ENCODE data around the gene LARP6.
A peak's percentile ranks its signal among the peaks of the same experiment; 100 is the strongest.

The LARP6 gene

DNA sequence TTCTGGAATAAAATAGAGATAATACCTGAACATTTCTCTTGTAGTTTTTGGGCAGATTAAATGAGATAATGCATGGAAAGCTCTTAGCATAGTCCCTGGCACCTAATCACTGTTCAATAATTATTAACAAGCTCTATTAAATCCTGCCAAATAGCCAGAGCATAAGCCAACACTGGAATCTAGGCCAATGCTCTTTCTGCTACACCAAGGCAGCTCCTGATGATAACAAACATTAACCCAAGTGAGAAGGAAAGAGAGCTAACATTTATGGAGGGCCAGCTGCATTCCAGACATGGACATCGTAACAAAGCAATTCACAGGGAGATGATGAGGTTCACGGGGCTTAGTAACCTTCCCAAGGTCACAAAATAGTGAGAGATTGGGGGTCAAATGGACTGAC is 23.3 kb downstream of the LARP6 start:
- WGBS (ENCODE audit: insufficient coverage) = 50% methylated on average over 2 of the region's 2 CpGs
- Histone ChIP-seq H3K9me3 (ENCODE audit: control extremely low read depth in 1 of 5, control insufficient read depth in 4 of 5, insufficient read depth in 2 of 5, low read depth in 1 of 5, low read length in 4 of 5) (no peaks in the 10 kb centered on the region), H3K4me3 (ENCODE audit: control insufficient read depth in 1 of 7, extremely low read depth in 1 of 7, insufficient read depth in 4 of 7, low read depth in 2 of 7, low read length in 6 of 7) (no peak overlapping the region), H3K36me3 (ENCODE audit: control insufficient read depth in 4 of 4, insufficient read depth in 4 of 4, low read length in 3 of 4) (no peaks in the 10 kb centered on the region), H3K27me3 (replicated peaks in 2 of 5; ENCODE audit: control insufficient read depth in 4 of 5, insufficient read depth in 5 of 5, low read length in 4 of 5) (peaks cover 0 to 2% (median 0%) of the 10 kb centered on the region in 5 experiments), H3K27ac (ENCODE audit: insufficient read depth in 1 of 2, low read depth in 1 of 2, low read length in 2 of 2, poor library complexity in 1 of 2, severe bottlenecking in 2 of 2) (no peak overlapping the region), H3K4me1 (ENCODE audit: control extremely low read depth in 1 of 4, control insufficient read depth in 4 of 4, insufficient read depth in 4 of 4, low read length in 3 of 4) (peaks cover 0 to 7% (median 4%) of the 10 kb centered on the region in 4 experiments)
- CTCF ChIA-PET = interaction anchor here (1.7 kb wide), 1 partner anchor 10 kb away, joined by 4 read pairs; no protein-coding TSS in a partner anchor
- DNase-seq = no peak
- POLR2A ChIA-PET = no interaction called here

DNA sequence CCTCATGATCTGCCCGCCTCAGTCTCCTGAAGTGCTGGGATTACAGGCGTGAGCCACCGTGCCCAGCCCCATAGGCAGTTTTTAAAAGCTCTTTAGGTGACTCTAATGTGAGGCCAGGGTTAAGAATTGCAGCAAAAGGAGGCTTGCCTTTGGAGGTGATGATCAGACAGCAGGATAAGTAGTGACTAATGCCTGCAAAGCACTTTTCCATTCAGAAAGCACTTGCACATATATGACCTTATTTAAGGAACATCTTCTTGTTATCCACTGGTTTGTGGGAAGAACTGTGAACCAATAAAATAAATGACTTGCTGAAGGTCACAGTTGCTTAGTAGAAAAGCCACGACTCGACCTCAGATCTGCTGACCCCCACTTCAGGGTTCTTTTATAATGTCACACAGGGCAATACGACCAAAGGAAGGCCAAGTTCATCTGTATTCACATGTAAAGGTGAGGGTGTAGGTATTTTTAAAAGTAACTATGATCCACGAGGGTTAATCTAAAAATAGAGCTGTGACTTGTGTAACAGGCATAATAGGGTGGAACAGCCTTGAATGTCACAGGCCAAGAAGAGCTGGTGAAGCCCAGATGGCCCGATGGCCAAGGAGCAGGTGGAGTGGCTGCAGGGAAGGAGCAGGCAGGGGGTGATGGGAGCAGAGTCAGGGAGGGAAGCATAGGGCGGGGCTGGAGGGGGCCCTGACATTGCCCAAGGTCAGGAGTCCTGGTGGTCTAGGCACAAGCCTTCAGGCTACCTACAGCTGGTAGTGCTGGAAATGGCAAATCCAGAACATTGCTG is 24.4 kb downstream of the LARP6 start:
- WGBS (ENCODE audit: insufficient coverage) = 83% methylated on average over 8 of the region's 9 CpGs
- Histone ChIP-seq H3K36me3 (ENCODE audit: control insufficient read depth in 4 of 4, insufficient read depth in 4 of 4, low read length in 3 of 4) (no peaks in the 10 kb centered on the region), H3K27me3 (replicated peaks in 2 of 5; ENCODE audit: control insufficient read depth in 4 of 5, insufficient read depth in 5 of 5, low read length in 4 of 5) (peaks cover 0 to 2% (median 0%) of the 10 kb centered on the region in 5 experiments), H3K4me1 (ENCODE audit: control extremely low read depth in 1 of 4, control insufficient read depth in 4 of 4, insufficient read depth in 4 of 4, low read length in 3 of 4) (peaks cover 0 to 7% (median 5%) of the 10 kb centered on the region in 4 experiments), H3K4me3 (ENCODE audit: control insufficient read depth in 1 of 7, extremely low read depth in 1 of 7, insufficient read depth in 4 of 7, low read depth in 2 of 7, low read length in 6 of 7) (no peak overlapping the region), H3K27ac (ENCODE audit: insufficient read depth in 1 of 2, low read depth in 1 of 2, low read length in 2 of 2, poor library complexity in 1 of 2, severe bottlenecking in 2 of 2) (no peak overlapping the region), H3K9me3 (ENCODE audit: control extremely low read depth in 1 of 5, control insufficient read depth in 4 of 5, insufficient read depth in 2 of 5, low read depth in 1 of 5, low read length in 4 of 5) (no peaks in the 10 kb centered on the region)
- no peak for DNase-seq
- CTCF ChIA-PET = no interaction called here
- POLR2A ChIA-PET = no interaction called here

DNA sequence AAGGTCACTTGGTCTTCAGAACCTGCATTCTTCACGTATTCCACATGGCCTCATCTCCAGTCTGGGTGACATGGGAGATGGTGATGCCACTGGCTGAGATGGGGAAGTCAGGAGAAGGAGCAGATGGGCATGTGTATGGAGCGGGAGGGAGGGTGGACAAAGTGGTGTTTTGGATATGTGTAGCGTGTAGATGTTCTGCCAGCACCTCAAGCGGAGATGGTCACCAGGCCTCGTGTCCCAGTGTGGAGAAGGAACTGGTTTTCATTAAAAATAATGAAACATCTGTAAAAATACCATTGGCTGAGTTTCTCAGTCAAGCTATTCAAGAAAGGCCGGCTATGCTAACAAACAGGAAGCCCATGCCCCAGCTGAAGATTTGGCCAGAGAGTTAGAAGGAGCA is 26.2 kb downstream of the LARP6 start:
- peaks cover 0 to 7% (median 5%) of the 10 kb centered on the region in 4 experiments for H3K4me1 ChIP-seq (ENCODE audit: control extremely low read depth in 1 of 4, control insufficient read depth in 4 of 4, insufficient read depth in 4 of 4, low read length in 3 of 4)
- no peak for DNase-seq
- ChIA-PET CTCF (interaction anchor here (1.4 kb wide), 1 partner anchor 15 kb away, joined by 4 read pairs; no protein-coding TSS in a partner anchor), POLR2A (no interaction called here)
- no peaks in the 10 kb centered on the region for H3K9me3 ChIP-seq (ENCODE audit: control extremely low read depth in 1 of 5, control insufficient read depth in 4 of 5, insufficient read depth in 2 of 5, low read depth in 1 of 5, low read length in 4 of 5)
- WGBS (ENCODE audit: insufficient coverage) = 90% methylated on average over 4 of the region's 6 CpGs
- peaks cover 0 to 5% (median 0%) of the 10 kb centered on the region in 5 experiments for H3K27me3 ChIP-seq (replicated peaks in 2 of 5; ENCODE audit: control insufficient read depth in 4 of 5, insufficient read depth in 5 of 5, low read length in 4 of 5)
- H3K36me3 ChIP-seq (ENCODE audit: control insufficient read depth in 4 of 4, insufficient read depth in 4 of 4, low read length in 3 of 4) = no peaks in the 10 kb centered on the region
- no peak overlapping the region for H3K27ac ChIP-seq (ENCODE audit: insufficient read depth in 1 of 2, low read depth in 1 of 2, low read length in 2 of 2, poor library complexity in 1 of 2, severe bottlenecking in 2 of 2)
- H3K4me3 ChIP-seq (ENCODE audit: control insufficient read depth in 1 of 7, extremely low read depth in 1 of 7, insufficient read depth in 4 of 7, low read depth in 2 of 7, low read length in 6 of 7) = no peak overlapping the region

DNA sequence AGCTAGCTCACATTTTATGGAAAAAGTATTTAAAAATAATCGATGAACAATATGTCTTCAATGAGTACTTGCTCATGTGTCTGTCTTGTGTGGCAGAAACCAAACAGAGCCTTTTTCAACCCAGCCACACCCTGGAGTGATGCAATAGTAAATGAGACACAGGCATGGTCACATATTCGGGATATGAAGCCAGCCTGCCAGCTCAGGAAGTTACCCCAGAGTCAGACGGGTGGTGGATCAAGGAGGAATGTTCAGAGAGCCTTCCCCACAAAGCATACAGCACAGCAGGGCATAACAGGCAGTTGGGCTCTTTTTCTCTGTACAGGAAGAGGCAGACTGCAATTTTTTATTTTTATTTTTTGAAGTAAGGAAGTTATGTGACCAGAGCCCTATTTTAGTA is 27.3 kb downstream of the LARP6 start:
- Histone ChIP-seq H3K36me3 (ENCODE audit: control insufficient read depth in 4 of 4, insufficient read depth in 4 of 4, low read length in 3 of 4) (no peaks in the 10 kb centered on the region), H3K27me3 (replicated peaks in 2 of 5; ENCODE audit: control insufficient read depth in 4 of 5, insufficient read depth in 5 of 5, low read length in 4 of 5) (peaks cover 0 to 5% (median 0%) of the 10 kb centered on the region in 5 experiments), H3K4me1 (ENCODE audit: control extremely low read depth in 1 of 4, control insufficient read depth in 4 of 4, insufficient read depth in 4 of 4, low read length in 3 of 4) (peaks cover 0 to 7% (median 5%) of the 10 kb centered on the region in 4 experiments), H3K27ac (ENCODE audit: insufficient read depth in 1 of 2, low read depth in 1 of 2, low read length in 2 of 2, poor library complexity in 1 of 2, severe bottlenecking in 2 of 2) (no peak overlapping the region), H3K4me3 (ENCODE audit: control insufficient read depth in 1 of 7, extremely low read depth in 1 of 7, insufficient read depth in 4 of 7, low read depth in 2 of 7, low read length in 6 of 7) (no peak overlapping the region), H3K9me3 (ENCODE audit: control extremely low read depth in 1 of 5, control insufficient read depth in 4 of 5, insufficient read depth in 2 of 5, low read depth in 1 of 5, low read length in 4 of 5) (no peaks in the 10 kb centered on the region)
- ChIA-PET CTCF (interaction anchor here (0.8 to 1.7 kb wide), 2 partner anchors 14 to 15 kb away, joined by 3 to 4 read pairs; no protein-coding TSS in a partner anchor), POLR2A (no interaction called here)
- peak in 1 of 3 donors; percentile 21 for DNase-seq
- WGBS (ENCODE audit: insufficient coverage) = 29% methylated on average over 3 of the region's 3 CpGs

DNA sequence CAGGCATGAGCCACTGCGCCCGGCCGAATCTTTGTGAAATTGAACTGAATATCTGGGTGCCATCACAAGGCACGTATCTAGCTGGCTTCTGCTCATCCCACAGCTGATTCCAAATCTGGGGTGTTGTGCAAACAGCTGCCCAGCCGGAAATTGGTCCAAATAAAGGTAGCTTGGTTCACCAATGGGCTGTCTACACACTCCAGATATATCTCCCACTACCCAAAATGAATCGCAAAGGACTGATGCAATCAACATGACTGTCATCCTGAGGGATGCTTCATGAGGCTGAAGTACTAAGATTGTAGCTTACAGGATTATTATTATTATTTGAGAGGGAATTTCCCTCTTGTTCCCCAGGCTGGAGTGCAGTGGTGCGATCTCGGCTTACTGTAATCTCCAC is 28.1 kb downstream of the LARP6 start:
- ChIA-PET POLR2A (no interaction called here), CTCF (interaction anchor here (0.7 to 2.3 kb wide), 8 partner anchors 10 to 168 kb away, joined by 3 to 8 read pairs (median 4); no protein-coding TSS in a partner anchor)
- DNase-seq = no peak
- Histone ChIP-seq H3K4me1 (ENCODE audit: control extremely low read depth in 1 of 4, control insufficient read depth in 4 of 4, insufficient read depth in 4 of 4, low read length in 3 of 4) (peaks cover 0 to 7% (median 5%) of the 10 kb centered on the region in 4 experiments), H3K36me3 (ENCODE audit: control insufficient read depth in 4 of 4, insufficient read depth in 4 of 4, low read length in 3 of 4) (no peaks in the 10 kb centered on the region), H3K27ac (ENCODE audit: insufficient read depth in 1 of 2, low read depth in 1 of 2, low read length in 2 of 2, poor library complexity in 1 of 2, severe bottlenecking in 2 of 2) (no peak overlapping the region), H3K9me3 (ENCODE audit: control extremely low read depth in 1 of 5, control insufficient read depth in 4 of 5, insufficient read depth in 2 of 5, low read depth in 1 of 5, low read length in 4 of 5) (no peaks in the 10 kb centered on the region), H3K4me3 (ENCODE audit: control insufficient read depth in 1 of 7, extremely low read depth in 1 of 7, insufficient read depth in 4 of 7, low read depth in 2 of 7, low read length in 6 of 7) (no peak overlapping the region), H3K27me3 (replicated peaks in 2 of 5; ENCODE audit: control insufficient read depth in 4 of 5, insufficient read depth in 5 of 5, low read length in 4 of 5) (peaks cover 0 to 5% (median 0%) of the 10 kb centered on the region in 5 experiments)
- 97% methylated on average over 7 of the region's 8 CpGs for WGBS (ENCODE audit: insufficient coverage)

DNA sequence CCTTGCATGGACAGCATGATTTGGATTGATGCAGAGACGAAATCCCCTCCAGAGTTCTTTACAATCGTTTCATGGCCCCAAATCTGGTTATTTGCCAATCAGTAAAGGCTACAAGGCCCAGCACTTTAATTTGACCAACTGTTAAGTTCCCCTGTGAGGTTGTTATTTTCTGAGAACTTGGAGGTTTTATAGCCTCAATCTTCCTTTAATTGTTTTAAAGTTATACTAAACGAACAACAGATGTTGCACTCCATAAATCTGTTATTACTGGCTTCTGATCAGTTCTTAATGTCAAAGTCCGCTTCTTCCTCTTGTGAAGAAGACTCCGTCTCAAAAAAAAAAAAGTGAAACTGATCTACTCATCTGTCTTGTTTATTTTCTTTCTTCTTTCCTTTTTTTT is 30.8 kb downstream of the LARP6 start:
- POLR2A ChIA-PET = no interaction called here

DNA sequence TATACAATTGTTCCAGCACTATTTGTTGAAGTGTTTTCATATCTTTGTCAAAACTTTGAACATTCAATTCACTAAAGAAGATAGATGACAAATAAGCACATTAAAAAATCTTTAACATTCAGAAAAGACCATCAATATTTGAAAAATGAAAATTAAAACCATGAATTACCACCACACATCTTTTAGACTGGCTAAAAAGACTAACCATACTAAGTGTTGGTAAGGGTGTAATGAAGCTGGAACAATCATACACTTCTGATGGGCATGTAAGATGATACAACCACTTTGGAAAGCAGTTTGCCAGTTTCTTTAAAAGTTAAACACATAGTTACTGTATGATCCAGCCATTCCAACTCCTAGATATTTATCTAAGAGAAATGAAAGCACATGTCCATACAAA is 33.7 kb downstream of the LARP6 start:
- CTCF ChIA-PET = no interaction called here
- no peaks in the 10 kb centered on the region for H3K36me3 ChIP-seq (ENCODE audit: control insufficient read depth in 4 of 4, insufficient read depth in 4 of 4, low read length in 3 of 4)
- H3K4me3 ChIP-seq (ENCODE audit: control insufficient read depth in 1 of 7, extremely low read depth in 1 of 7, insufficient read depth in 4 of 7, low read depth in 2 of 7, low read length in 6 of 7) = no peak overlapping the region
- H3K4me1 ChIP-seq (ENCODE audit: control extremely low read depth in 1 of 4, control insufficient read depth in 4 of 4, insufficient read depth in 4 of 4, low read length in 3 of 4) = peaks cover 3 to 11% (median 9%) of the 10 kb centered on the region in 4 experiments
- peaks cover 0 to 4% (median 0%) of the 10 kb centered on the region in 5 experiments for H3K9me3 ChIP-seq (ENCODE audit: control extremely low read depth in 1 of 5, control insufficient read depth in 4 of 5, insufficient read depth in 2 of 5, low read depth in 1 of 5, low read length in 4 of 5)
- POLR2A ChIA-PET = no interaction called here
- peaks cover 0 to 3% (median 0%) of the 10 kb centered on the region in 5 experiments for H3K27me3 ChIP-seq (replicated peaks in 2 of 5; ENCODE audit: control insufficient read depth in 4 of 5, insufficient read depth in 5 of 5, low read length in 4 of 5)
- no peak for DNase-seq
- no peak overlapping the region for H3K27ac ChIP-seq (ENCODE audit: insufficient read depth in 1 of 2, low read depth in 1 of 2, low read length in 2 of 2, poor library complexity in 1 of 2, severe bottlenecking in 2 of 2)

More for the DNA sequence above, 30.8 kb downstream of the LARP6 start:
- H3K9me3 ChIP-seq (ENCODE audit: control extremely low read depth in 1 of 5, control insufficient read depth in 4 of 5, insufficient read depth in 2 of 5, low read depth in 1 of 5, low read length in 4 of 5) = peaks cover 0 to 4% (median 0%) of the 10 kb centered on the region in 5 experiments
- WGBS (ENCODE audit: insufficient coverage) = 93% methylated on average over 3 of the region's 5 CpGs
- no peak overlapping the region for H3K27ac ChIP-seq (ENCODE audit: insufficient read depth in 1 of 2, low read depth in 1 of 2, low read length in 2 of 2, poor library complexity in 1 of 2, severe bottlenecking in 2 of 2)
- peaks cover 0 to 3% (median 0%) of the 10 kb centered on the region in 5 experiments for H3K27me3 ChIP-seq (replicated peaks in 2 of 5; ENCODE audit: control insufficient read depth in 4 of 5, insufficient read depth in 5 of 5, low read length in 4 of 5)
- CTCF ChIA-PET = no interaction called here
- no peaks in the 10 kb centered on the region for H3K36me3 ChIP-seq (ENCODE audit: control insufficient read depth in 4 of 4, insufficient read depth in 4 of 4, low read length in 3 of 4)
- DNase-seq = no peak
- H3K4me3 ChIP-seq (ENCODE audit: control insufficient read depth in 1 of 7, extremely low read depth in 1 of 7, insufficient read depth in 4 of 7, low read depth in 2 of 7, low read length in 6 of 7) = no peak overlapping the region
- peaks cover 0 to 7% (median 5%) of the 10 kb centered on the region in 4 experiments for H3K4me1 ChIP-seq (ENCODE audit: control extremely low read depth in 1 of 4, control insufficient read depth in 4 of 4, insufficient read depth in 4 of 4, low read length in 3 of 4)
